VCaP (cell line): ENCODE results near the gene KLHL40.

Experiments used
- H3K27ac ChIP-seq: fragments of 450-650 bp; 2 replicates; pipeline ENCODE4 v1.5.1; 2017
- CTCF ChIP-seq: fragments of 450-650 bp; conservative IDR thresholded peaks from 2 replicates; pipeline ENCODE4 v1.5.1; 2017; ENCODE audit warnings: mild to moderate bottlenecking, moderate library complexity

The KLHL40 gene

GRCh38 chr3:42654331-42655201 lies 30.8 kb upstream of the KLHL40 start:
- peak overlapping the region; percentile 83 for H3K27ac ChIP-seq
- peak; percentile 33 for TF ChIP-seq CTCF

GRCh38 chr3:42655331-42655888 lies 29.9 kb upstream of the KLHL40 start:
- no peak for TF ChIP-seq CTCF
- H3K27ac ChIP-seq = peak overlapping the region; percentile 83; the same call in 1 of the 2 replicates

- no peak overlapping the region for H3K27ac ChIP-seq
- no peak for TF ChIP-seq CTCF
Measured at GRCh38 chr3:42655980-42656679, 29.2 kb upstream of the KLHL40 start.

- no peak overlapping the region for H3K27ac ChIP-seq
- TF ChIP-seq CTCF = no peak
Measured at GRCh38 chr3:42656680-42657610, 28.4 kb upstream of the KLHL40 start.

- TF ChIP-seq CTCF = no peak
- H3K27ac ChIP-seq = no peak overlapping the region
Measured at GRCh38 chr3:42657675-42658074, 27.7 kb upstream of the KLHL40 start.

GRCh38 chr3:42658091-42658770 lies 27.1 kb upstream of the KLHL40 start:
- no peak overlapping the region for H3K27ac ChIP-seq
- no peak for TF ChIP-seq CTCF
